ENCODE measurements around the gene CFAP161. TPM values are rescaled to one million over a fixed set of nuclear protein-coding genes. Genes with fewer than 3 reads are reported as not detected.

The CFAP161 gene
- polyA plus RNA-seq, 1 donor (not counting 4 experiments of a cell fraction or from before 2014, with no cell fraction given) = not detected

DNA sequence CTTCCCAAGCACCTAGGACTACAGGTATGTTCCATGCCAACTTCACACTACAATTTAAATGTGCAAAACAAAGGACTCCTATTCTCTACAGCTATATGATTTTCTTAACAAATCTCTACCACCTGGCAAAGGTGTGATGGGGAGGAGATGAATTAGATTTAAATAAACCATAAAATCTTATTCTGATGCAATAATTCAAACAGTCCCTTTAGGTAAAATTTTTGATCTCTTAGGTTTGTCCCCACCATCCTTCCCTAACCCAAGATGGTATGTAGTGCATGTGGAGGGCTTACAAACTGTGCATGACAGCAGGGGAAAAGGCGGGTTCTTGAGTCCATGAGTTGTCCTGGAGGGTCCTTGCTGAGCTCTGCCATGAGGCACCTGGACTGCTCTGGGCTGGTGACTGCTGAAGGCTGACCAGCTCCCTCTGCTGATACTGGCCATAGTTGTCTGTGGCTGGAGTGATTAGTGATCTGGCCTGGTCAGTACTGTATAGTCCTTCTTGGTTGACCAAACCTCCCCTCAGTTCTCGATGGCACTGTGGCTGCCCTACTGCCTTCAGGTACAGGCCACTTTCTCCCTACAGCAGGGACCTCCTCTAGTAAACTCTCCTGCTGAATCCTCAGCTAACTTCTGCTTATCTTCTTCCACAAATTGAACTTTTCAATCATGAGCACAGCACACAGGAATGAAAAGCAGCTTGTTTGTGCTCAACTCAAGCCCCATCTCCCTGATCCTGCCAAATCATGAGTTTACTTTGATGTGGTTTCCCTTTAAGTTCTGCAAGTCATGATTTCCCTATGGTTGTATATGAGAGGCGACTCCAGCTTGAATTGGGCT, 30.1 kb downstream of the CFAP161 start:
- no peaks in the 10 kb centered on the region for H3K36me3 ChIP-seq (ENCODE audit: control insufficient read depth in 2 of 2, extremely low read depth in 1 of 2, insufficient read depth in 2 of 2, low read length in 2 of 2)
- TF ChIP-seq, protein P1, sequence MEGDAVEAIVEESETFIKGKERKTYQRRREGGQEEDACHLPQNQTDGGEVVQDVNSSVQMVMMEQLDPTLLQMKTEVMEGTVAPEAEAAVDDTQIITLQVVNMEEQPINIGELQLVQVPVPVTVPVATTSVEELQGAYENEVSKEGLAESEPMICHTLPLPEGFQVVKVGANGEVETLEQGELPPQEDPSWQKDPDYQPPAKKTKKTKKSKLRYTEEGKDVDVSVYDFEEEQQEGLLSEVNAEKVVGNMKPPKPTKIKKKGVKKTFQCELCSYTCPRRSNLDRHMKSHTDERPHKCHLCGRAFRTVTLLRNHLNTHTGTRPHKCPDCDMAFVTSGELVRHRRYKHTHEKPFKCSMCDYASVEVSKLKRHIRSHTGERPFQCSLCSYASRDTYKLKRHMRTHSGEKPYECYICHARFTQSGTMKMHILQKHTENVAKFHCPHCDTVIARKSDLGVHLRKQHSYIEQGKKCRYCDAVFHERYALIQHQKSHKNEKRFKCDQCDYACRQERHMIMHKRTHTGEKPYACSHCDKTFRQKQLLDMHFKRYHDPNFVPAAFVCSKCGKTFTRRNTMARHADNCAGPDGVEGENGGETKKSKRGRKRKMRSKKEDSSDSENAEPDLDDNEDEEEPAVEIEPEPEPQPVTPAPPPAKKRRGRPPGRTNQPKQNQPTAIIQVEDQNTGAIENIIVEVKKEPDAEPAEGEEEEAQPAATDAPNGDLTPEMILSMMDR (optimal IDR thresholded peaks at IDR 0.05 in 1 of 3, IDR thresholded peaks at IDR 0.05 in 1 of 3, conservative IDR thresholded peaks at IDR 0.05 in 1 of 3; ENCODE audit: extremely low read depth in 1 of 3, insufficient read depth in 2 of 3, low read length in 3 of 3) = peak in 1 of 3 experiments; percentile 38
- TF ChIP-seq EZH2 (IDR thresholded peaks at IDR 0.05; ENCODE audit: low read length) = no peak
- no peaks in the 10 kb centered on the region for H3K27me3 ChIP-seq (ENCODE audit: control insufficient read depth, extremely low read depth, insufficient read depth, low read length)
- FAIRE-seq = no peak
- DNase-seq (ENCODE audit: low read depth, low spot score) = no peak
- H3K9me1 ChIP-seq (ENCODE audit: control insufficient read depth, extremely low read depth, insufficient read depth, low read length) = no peaks in the 10 kb centered on the region
- H3K27ac ChIP-seq (ENCODE audit: control insufficient read depth, insufficient read depth, low read length) = no peak overlapping the region
- H2AFZ ChIP-seq (ENCODE audit: control insufficient read depth, low read length) = no peak overlapping the region
- H4K20me1 ChIP-seq (ENCODE audit: control insufficient read depth, extremely low read depth, insufficient read depth, low read length) = no peaks in the 10 kb centered on the region
- H3K4me1 ChIP-seq (ENCODE audit: control insufficient read depth, extremely low read depth, insufficient read depth, low read length) = peaks cover 3% of the 10 kb centered on the region
- H3K79me2 ChIP-seq (ENCODE audit: control insufficient read depth, insufficient read depth, low read length) = no peaks in the 10 kb centered on the region
- no peaks in the 10 kb centered on the region for H3K9me3 ChIP-seq (ENCODE audit: control insufficient read depth, low read depth, low read length)
- dilution Hi-C loops (cut with MboI; ENCODE audit: extremely low pct_ligation_motif_present, low sequenced_read_pairs) = no loop called here
- H3K4me3 ChIP-seq (ENCODE audit: control insufficient read depth in 2 of 3, extremely low read depth in 1 of 3, insufficient read depth in 2 of 3, low read depth in 1 of 3, low read length in 3 of 3) = no peak overlapping the region
- no peak overlapping the region for H3K4me2 ChIP-seq (ENCODE audit: control insufficient read depth, extremely low read depth, insufficient read depth, low read depth, low read length)
- no peak overlapping the region for H3K9ac ChIP-seq (ENCODE audit: control insufficient read depth, extremely low read depth, insufficient read depth, low read length)

DNA sequence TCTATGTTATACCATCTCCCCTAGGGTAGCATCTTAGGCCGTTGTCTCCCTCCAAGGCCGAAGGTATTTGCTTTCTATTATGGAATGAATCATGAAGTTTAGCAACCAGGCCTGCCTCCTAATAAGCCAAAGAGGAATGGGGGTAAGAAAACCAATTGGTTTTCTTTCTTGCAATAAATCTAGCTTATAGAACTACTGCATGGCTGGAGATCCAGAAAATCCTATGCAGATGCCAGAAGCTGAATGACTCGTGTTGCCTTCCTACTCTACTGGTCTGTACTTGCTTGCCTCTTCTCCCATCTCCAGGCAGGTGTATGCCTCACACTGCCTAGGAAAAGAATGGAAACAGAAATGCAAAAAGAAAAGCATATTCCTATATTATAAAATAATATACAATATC, 31.5 kb downstream of the CFAP161 start:
- dilution Hi-C loops (cut with MboI; ENCODE audit: extremely low pct_ligation_motif_present, low sequenced_read_pairs) = no loop called here
- no peaks in the 10 kb centered on the region for H3K27me3 ChIP-seq (ENCODE audit: control insufficient read depth, extremely low read depth, insufficient read depth, low read length)
- H3K4me2 ChIP-seq (ENCODE audit: control insufficient read depth, extremely low read depth, insufficient read depth, low read depth, low read length) = no peak overlapping the region
- H4K20me1 ChIP-seq (ENCODE audit: control insufficient read depth, extremely low read depth, insufficient read depth, low read length) = no peaks in the 10 kb centered on the region
- H3K9me1 ChIP-seq (ENCODE audit: control insufficient read depth, extremely low read depth, insufficient read depth, low read length) = no peaks in the 10 kb centered on the region
- H3K4me1 ChIP-seq (ENCODE audit: control insufficient read depth, extremely low read depth, insufficient read depth, low read length) = peaks cover 3% of the 10 kb centered on the region
- FAIRE-seq (no peak), DNase-seq (ENCODE audit: low read depth, low spot score) (no peak)
- TF ChIP-seq, protein P1 (optimal IDR thresholded peaks at IDR 0.05 in 1 of 3, IDR thresholded peaks at IDR 0.05 in 1 of 3, conservative IDR thresholded peaks at IDR 0.05 in 1 of 3; ENCODE audit: extremely low read depth in 1 of 3, insufficient read depth in 2 of 3, low read length in 3 of 3) = no peak
- TF ChIP-seq EZH2 (IDR thresholded peaks at IDR 0.05; ENCODE audit: low read length) = no peak
- H3K27ac ChIP-seq (ENCODE audit: control insufficient read depth, insufficient read depth, low read length) = no peak overlapping the region
- H2AFZ ChIP-seq (ENCODE audit: control insufficient read depth, low read length) = no peak overlapping the region
- no peaks in the 10 kb centered on the region for H3K79me2 ChIP-seq (ENCODE audit: control insufficient read depth, insufficient read depth, low read length)
- H3K36me3 ChIP-seq (ENCODE audit: control insufficient read depth in 2 of 2, extremely low read depth in 1 of 2, insufficient read depth in 2 of 2, low read length in 2 of 2) = no peaks in the 10 kb centered on the region
- no peak overlapping the region for H3K4me3 ChIP-seq (ENCODE audit: control insufficient read depth in 2 of 3, extremely low read depth in 1 of 3, insufficient read depth in 2 of 3, low read depth in 1 of 3, low read length in 3 of 3)
- H3K9me3 ChIP-seq (ENCODE audit: control insufficient read depth, low read depth, low read length) = no peaks in the 10 kb centered on the region
- no peak overlapping the region for H3K9ac ChIP-seq (ENCODE audit: control insufficient read depth, extremely low read depth, insufficient read depth, low read length)
